ENCODE data around the gene ZNF431.

DNA sequence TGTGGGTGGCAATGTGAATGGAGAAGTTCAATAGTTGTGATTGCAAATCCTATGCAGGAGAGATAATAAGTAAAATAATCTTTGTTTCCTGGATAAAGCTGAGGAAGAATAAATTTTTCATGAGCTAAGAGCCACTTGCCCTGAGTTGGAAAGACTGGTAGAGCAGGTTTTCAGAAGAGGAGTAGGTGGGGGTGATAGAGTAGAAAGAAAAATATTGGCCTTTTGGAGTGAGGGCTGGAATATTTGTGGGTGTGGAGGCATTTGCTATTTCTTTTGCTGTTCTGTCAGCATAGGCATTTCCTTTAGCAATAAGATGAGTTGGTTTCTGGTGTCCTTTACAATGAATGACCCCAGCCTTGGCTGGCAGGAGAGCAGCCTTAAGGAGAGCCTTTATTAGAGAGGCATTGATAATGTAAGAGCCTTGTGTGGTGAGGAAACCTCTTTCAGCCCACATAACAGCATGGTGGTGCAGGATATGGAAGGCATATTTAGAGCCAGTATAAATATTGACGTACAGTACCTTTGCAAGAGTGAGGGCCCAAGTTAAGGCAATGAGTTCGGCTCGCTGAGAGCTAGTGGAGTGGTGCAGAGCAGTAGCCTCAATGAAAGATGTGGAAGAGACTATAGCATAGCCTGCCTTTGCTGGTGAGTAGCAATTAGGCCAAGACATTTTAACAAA, 11.6 kb upstream of the ZNF431 start:
- TF ChIP-seq ZNF274 (IDR thresholded peaks at IDR 0.05; ENCODE audit: borderline replicate concordance, extremely low read depth, low read length) (no peak), SAP30 (IDR thresholded peaks at IDR 0.05; ENCODE audit: insufficient read depth, insufficient replicate concordance, low read length) (no peak), EZH2 (IDR thresholded peaks at IDR 0.05; ENCODE audit: low read depth, low read length, severe bottlenecking) (no peak), POLR2AphosphoS5 (IDR thresholded peaks at IDR 0.05; ENCODE audit: low read depth, low read length) (no peak)
- TF ChIP-seq, protein P1, sequence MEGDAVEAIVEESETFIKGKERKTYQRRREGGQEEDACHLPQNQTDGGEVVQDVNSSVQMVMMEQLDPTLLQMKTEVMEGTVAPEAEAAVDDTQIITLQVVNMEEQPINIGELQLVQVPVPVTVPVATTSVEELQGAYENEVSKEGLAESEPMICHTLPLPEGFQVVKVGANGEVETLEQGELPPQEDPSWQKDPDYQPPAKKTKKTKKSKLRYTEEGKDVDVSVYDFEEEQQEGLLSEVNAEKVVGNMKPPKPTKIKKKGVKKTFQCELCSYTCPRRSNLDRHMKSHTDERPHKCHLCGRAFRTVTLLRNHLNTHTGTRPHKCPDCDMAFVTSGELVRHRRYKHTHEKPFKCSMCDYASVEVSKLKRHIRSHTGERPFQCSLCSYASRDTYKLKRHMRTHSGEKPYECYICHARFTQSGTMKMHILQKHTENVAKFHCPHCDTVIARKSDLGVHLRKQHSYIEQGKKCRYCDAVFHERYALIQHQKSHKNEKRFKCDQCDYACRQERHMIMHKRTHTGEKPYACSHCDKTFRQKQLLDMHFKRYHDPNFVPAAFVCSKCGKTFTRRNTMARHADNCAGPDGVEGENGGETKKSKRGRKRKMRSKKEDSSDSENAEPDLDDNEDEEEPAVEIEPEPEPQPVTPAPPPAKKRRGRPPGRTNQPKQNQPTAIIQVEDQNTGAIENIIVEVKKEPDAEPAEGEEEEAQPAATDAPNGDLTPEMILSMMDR (IDR thresholded peaks at IDR 0.05; ENCODE audit: control extremely low read depth in 1 of 3, insufficient read depth in 1 of 3, low read depth in 1 of 3, low read length in 3 of 3), result no peak
